Osteoblast (primary cell): Measurements from ENCODE around the gene ABCC3. TPM values are rescaled to one million over a fixed set of nuclear protein-coding genes. Genes with fewer than 3 reads are reported as not detected.

Source experiments
- DNase-seq: peaks from one replicate; pipeline ENCODE4 v3.0.0; 2011; ENCODE audit warnings: low spot score, mixed read lengths; ENCODE audit not compliant: insufficient read length; ENCODE audit errors: missing footprints
- H2AFZ ChIP-seq: 2 replicates; pipeline ENCODE4 v1.6.0; 2011; ENCODE audit warnings: mild to moderate bottlenecking, low read length
- H3K27ac ChIP-seq: 2 replicates; pipeline ENCODE4 v1.5.1; 2011; ENCODE audit warnings: mild to moderate bottlenecking, low read depth, low read length, moderate library complexity
- H3K27me3 ChIP-seq: 2 replicates; pipeline ENCODE4 v1.6.0; 2012; ENCODE audit warnings: mild to moderate bottlenecking, control low read depth, inconsistent platforms, low read length, moderate library complexity; ENCODE audit not compliant: insufficient read depth
- H3K36me3 ChIP-seq: 2 replicates; pipeline ENCODE4 v1.5.1; 2011; ENCODE audit warnings: mild to moderate bottlenecking, low read length, control low read depth, moderate library complexity; ENCODE audit not compliant: insufficient read depth
- H3K4me1 ChIP-seq: 2 replicates; pipeline ENCODE4 v1.5.1; 2011; ENCODE audit warnings: mild to moderate bottlenecking, low read length, control low read depth, moderate library complexity; ENCODE audit not compliant: insufficient read depth
- H3K4me2 ChIP-seq: 2 replicates; pipeline ENCODE4 v1.6.0; 2011; ENCODE audit warnings: mild to moderate bottlenecking, low read length; ENCODE audit not compliant: insufficient read depth
- H3K4me3 ChIP-seq: fragments of 200-600 bp; sonication (generic); 3 replicates; pipeline ENCODE4 v1.5.1; 2012; ENCODE audit warnings: mild to moderate bottlenecking, low read length, inconsistent platforms; ENCODE audit not compliant: insufficient read depth
- H3K79me2 ChIP-seq: 2 replicates; pipeline ENCODE4 v1.6.0; 2012; ENCODE audit warnings: mild to moderate bottlenecking, low read length, control low read depth, inconsistent platforms; ENCODE audit not compliant: insufficient read depth
- H3K9me3 ChIP-seq: 2 replicates; pipeline ENCODE4 v1.5.1; 2011; ENCODE audit warnings: low read depth, low read length, control low read depth
- H4K20me1 ChIP-seq: 2 replicates; pipeline ENCODE4 v1.6.0; 2012; ENCODE audit warnings: mild to moderate bottlenecking, low read length, control low read depth; ENCODE audit not compliant: insufficient read depth
- small RNA-seq: library from RNA; depleted of rRNA; stranded (forward); fragments of <200 nt; gene quantifications from one replicate; pipeline ENCODE3, GENCODE V24; 2012
- total RNA-seq: library from RNA; depleted of rRNA; stranded (reverse); fragments of >200 nt; gene quantifications from 2 replicates; pipeline ENCODE4 v1.2.3, GENCODE V29; 2012
- TF ChIP-seq, protein P1 (sequence below): IDR thresholded peaks from 2 replicates; pipeline ENCODE4 v1.5.1; 2011; ENCODE audit warnings: mild to moderate bottlenecking, low read depth, low read length, moderate library complexity; ENCODE audit errors: extremely low read depth

The ABCC3 gene
- total RNA-seq, 1 donor = 28.6 TPM

- no peak overlapping the region for H3K27ac ChIP-seq
- H3K4me2 ChIP-seq = no peak overlapping the region
- TF ChIP-seq, protein P1, sequence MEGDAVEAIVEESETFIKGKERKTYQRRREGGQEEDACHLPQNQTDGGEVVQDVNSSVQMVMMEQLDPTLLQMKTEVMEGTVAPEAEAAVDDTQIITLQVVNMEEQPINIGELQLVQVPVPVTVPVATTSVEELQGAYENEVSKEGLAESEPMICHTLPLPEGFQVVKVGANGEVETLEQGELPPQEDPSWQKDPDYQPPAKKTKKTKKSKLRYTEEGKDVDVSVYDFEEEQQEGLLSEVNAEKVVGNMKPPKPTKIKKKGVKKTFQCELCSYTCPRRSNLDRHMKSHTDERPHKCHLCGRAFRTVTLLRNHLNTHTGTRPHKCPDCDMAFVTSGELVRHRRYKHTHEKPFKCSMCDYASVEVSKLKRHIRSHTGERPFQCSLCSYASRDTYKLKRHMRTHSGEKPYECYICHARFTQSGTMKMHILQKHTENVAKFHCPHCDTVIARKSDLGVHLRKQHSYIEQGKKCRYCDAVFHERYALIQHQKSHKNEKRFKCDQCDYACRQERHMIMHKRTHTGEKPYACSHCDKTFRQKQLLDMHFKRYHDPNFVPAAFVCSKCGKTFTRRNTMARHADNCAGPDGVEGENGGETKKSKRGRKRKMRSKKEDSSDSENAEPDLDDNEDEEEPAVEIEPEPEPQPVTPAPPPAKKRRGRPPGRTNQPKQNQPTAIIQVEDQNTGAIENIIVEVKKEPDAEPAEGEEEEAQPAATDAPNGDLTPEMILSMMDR = no peak
- H3K4me1 ChIP-seq = no peaks in the 10 kb centered on the region
- peaks cover 44% of the 10 kb centered on the region for H3K36me3 ChIP-seq
- H3K79me2 ChIP-seq = peaks cover 89% of the 10 kb centered on the region
- no peak overlapping the region for H2AFZ ChIP-seq
- H3K9me3 ChIP-seq = no peaks in the 10 kb centered on the region
- peaks cover 43% of the 10 kb centered on the region for H4K20me1 ChIP-seq
- H3K4me3 ChIP-seq = no peak overlapping the region
- no peaks in the 10 kb centered on the region for H3K27me3 ChIP-seq
- DNase-seq = no peak
Measured at GRCh38 chr17:50737118-50737698, 102.5 kb downstream of the ABCC3 start.

GRCh38 chr17:50739098-50739497, 104.4 kb downstream of the ABCC3 start:
- H3K27me3 ChIP-seq = no peaks in the 10 kb centered on the region

More at GRCh38 chr17:50739098-50739497, 104.4 kb downstream of the ABCC3 start:
- no peak for DNase-seq
- Histone ChIP-seq H3K79me2 (peaks cover 80% of the 10 kb centered on the region), H2AFZ (no peak overlapping the region), H3K27ac (no peak overlapping the region), H3K4me2 (no peak overlapping the region), H3K9me3 (no peaks in the 10 kb centered on the region), H3K4me3 (no peak overlapping the region), H3K36me3 (peaks cover 61% of the 10 kb centered on the region), H3K4me1 (no peaks in the 10 kb centered on the region), H4K20me1 (peaks cover 39% of the 10 kb centered on the region)
- TF ChIP-seq, protein P1 = no peak

Small RNAs within 50 kb of the gene (small RNA-seq; reads per million reads assigned to genes)
- not detected for gene RF00019

Other genes starting within 250 kb of the ABCC3 start
- gene LRRC59, start 237.4 kb upstream of the ABCC3 start, total RNA-seq = 121 and 125 TPM in 2 replicates
- 60.1 and 63.0 TPM in 2 replicates for gene ACSF2, start 208.7 kb upstream of the ABCC3 start, total RNA-seq
- gene CHAD, start 166.0 kb upstream of the ABCC3 start, total RNA-seq = not detected in 2 replicates
- gene RSAD1, start 156.0 kb upstream of the ABCC3 start, total RNA-seq = 23.9 and 26.5 TPM in 2 replicates
- 0.36 and 0.88 TPM in 2 replicates for gene MYCBPAP, start 126.4 kb upstream of the ABCC3 start, total RNA-seq
- gene EPN3, start 102.1 kb upstream of the ABCC3 start, total RNA-seq = not detected in 2 replicates
- gene SPATA20, start 87.7 kb upstream of the ABCC3 start, total RNA-seq = 126 and 142 TPM in 2 replicates
- gene CACNA1G, start 74.2 kb upstream of the ABCC3 start, total RNA-seq = under 0.01 TPM in 2 replicates
- gene ANKRD40, start 73.0 kb downstream of the ABCC3 start, total RNA-seq = 41.5 and 42.7 TPM in 2 replicates
- gene LUC7L3, start 84.7 kb downstream of the ABCC3 start, total RNA-seq = 25.6 and 34.7 TPM in 2 replicates
- gene ANKRD40CL, start 132.6 kb downstream of the ABCC3 start, total RNA-seq = 0.36 TPM in 1 of 2 replicates, not detected in the other
- under 0.01 TPM in 1 of 2 replicates, not detected in the other for gene WFIKKN2, start 200.7 kb downstream of the ABCC3 start, total RNA-seq
- gene TOB1, start 231.5 kb downstream of the ABCC3 start, total RNA-seq = 18.8 and 21.5 TPM in 2 replicates